Parathyroid adenoma (tissue), 2 donors: ENCODE measurements around the gene ANK3.
A peak's percentile ranks its signal among the peaks of the same experiment; 100 is the strongest.

Source experiments
- H2AFZ ChIP-seq: fragments of 300-600 bp; sonication (generic); one replicate; pipeline ENCODE4 v1.7.0; 2017; ENCODE audit warnings: antibody characterized with exemption, mild to moderate bottlenecking
- H3K27ac ChIP-seq: fragments of 300-600 bp; sonication (generic); one replicate; pipeline ENCODE4 v1.7.0; 2017
- H3K27me3 ChIP-seq: fragments of 300-600 bp; sonication (generic); one replicate; pipeline ENCODE4 v1.7.0; 2017; ENCODE audit warnings: low read length; ENCODE audit not compliant: control insufficient read depth, insufficient read depth
- H3K36me3 ChIP-seq: fragments of 300-600 bp; sonication (generic); one replicate; pipeline ENCODE4 v1.7.0; 2017; ENCODE audit warnings: low read length; ENCODE audit not compliant: control insufficient read depth, insufficient read depth
- H3K4me1 ChIP-seq: fragments of 300-600 bp; sonication (generic); one replicate; pipeline ENCODE4 v1.7.0; 2017; ENCODE audit warnings: control low read depth
- H3K4me2 ChIP-seq: fragments of 300-600 bp; sonication (generic); one replicate; pipeline ENCODE4 v1.7.0; 2017; ENCODE audit warnings: low read length
- H3K4me3 ChIP-seq: fragments of 300-600 bp; sonication (generic); one replicate; pipeline ENCODE4 v1.7.0; 2017; ENCODE audit warnings: low read depth, low read length
- H3K79me2 ChIP-seq: fragments of 300-600 bp; sonication (generic); one replicate; pipeline ENCODE4 v1.7.0; 2017; ENCODE audit warnings: control low read depth
- H3K9ac ChIP-seq: fragments of 300-600 bp; sonication (generic); one replicate; pipeline ENCODE4 v1.7.0; 2017; ENCODE audit warnings: mild to moderate bottlenecking
- H3K9me3 ChIP-seq: fragments of 300-600 bp; sonication (generic); one replicate; pipeline ENCODE4 v1.7.0; 2017; ENCODE audit warnings: low read length; ENCODE audit not compliant: control insufficient read depth
- CTCF ChIP-seq: fragments of 300-600 bp; sonication (generic); IDR thresholded peaks from one replicate; pipeline ENCODE4 v1.7.0; 2017; ENCODE audit warnings: antibody characterized with exemption, mild to moderate bottlenecking
- donor health status: primary hyperparathyroidism.

Gene ANK3

DNA sequence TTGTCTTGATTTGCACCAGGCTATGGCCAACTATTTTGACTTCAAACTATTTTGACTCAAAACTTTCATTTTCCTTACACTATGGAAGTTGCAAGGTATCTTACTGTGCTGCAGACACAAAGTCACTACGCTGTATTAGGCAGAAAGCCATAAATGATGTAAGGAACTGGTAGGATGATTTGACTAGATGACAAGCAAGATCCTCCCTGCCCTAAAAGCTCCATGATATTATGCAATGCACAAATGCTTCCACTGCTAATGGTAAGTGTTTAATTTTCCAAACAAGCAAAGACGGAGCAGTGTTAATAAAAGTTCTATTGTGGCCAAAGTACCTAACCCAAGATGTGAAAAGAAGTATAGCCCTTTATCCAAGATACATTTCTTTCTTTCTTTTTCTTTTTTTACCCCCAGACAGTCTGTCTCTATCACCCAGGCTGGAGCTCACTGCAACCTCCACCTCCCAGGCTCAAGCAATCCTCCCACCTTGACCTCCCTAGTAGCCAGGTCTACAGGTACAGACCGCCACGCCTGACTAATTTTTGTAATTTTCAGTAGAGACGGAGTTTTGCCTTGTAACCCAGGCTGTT, 98.2 kb downstream of the ANK3 start:
- peaks cover 24% of the 10 kb centered on the region for H3K4me1 ChIP-seq

DNA sequence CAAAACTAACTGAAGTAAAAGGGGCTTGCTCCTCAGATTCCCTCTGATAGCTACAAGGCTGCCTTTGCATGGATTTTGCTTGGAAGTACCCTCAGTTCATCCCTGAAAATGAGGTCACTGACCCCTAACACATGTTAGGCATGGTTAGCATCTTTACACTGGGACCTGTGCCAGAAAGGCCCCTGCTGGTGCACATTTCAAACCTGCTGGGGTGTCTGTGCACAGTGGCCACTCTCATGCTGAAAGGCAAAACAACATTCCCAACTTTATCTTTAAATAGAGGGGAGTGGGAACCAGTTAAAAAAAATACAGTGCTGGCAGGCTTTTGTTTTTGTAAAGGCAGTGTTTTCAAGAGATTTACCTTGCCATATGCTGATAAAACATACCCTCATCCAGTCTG, 99.1 kb downstream of the ANK3 start:
- no peak overlapping the region for H3K27ac ChIP-seq
- TF ChIP-seq CTCF: no peak
- H3K9me3 ChIP-seq: no peaks in the 10 kb centered on the region

More for the DNA sequence above, 98.2 kb downstream of the ANK3 start:
- Histone ChIP-seq H3K79me2 (no peaks in the 10 kb centered on the region), H3K27ac (no peak overlapping the region), H3K4me2 (no peak overlapping the region), H2AFZ (no peak overlapping the region), H3K9ac (no peak overlapping the region), H3K36me3 (no peaks in the 10 kb centered on the region), H3K4me3 (no peak overlapping the region), H3K9me3 (no peaks in the 10 kb centered on the region), H3K27me3 (no peaks in the 10 kb centered on the region)
- TF ChIP-seq CTCF: no peak

GRCh38 chr10:60289800-60290199, 99.9 kb downstream of the ANK3 start:
- Histone ChIP-seq H3K27me3 (no peaks in the 10 kb centered on the region), H3K4me3 (no peak overlapping the region), H3K79me2 (no peaks in the 10 kb centered on the region), H3K9me3 (no peaks in the 10 kb centered on the region), H3K27ac (no peak overlapping the region), H3K4me2 (no peak overlapping the region), H3K4me1 (peaks cover 24% of the 10 kb centered on the region), H3K36me3 (no peaks in the 10 kb centered on the region), H2AFZ (no peak overlapping the region), H3K9ac (no peak overlapping the region)
- TF ChIP-seq CTCF: no peak

More for the DNA sequence above, 99.1 kb downstream of the ANK3 start:
- Histone ChIP-seq H3K27me3 (no peaks in the 10 kb centered on the region), H2AFZ (no peak overlapping the region), H3K4me3 (no peak overlapping the region), H3K36me3 (no peaks in the 10 kb centered on the region), H3K79me2 (no peaks in the 10 kb centered on the region), H3K9ac (no peak overlapping the region), H3K4me1 (peaks cover 24% of the 10 kb centered on the region), H3K4me2 (no peak overlapping the region)

DNA sequence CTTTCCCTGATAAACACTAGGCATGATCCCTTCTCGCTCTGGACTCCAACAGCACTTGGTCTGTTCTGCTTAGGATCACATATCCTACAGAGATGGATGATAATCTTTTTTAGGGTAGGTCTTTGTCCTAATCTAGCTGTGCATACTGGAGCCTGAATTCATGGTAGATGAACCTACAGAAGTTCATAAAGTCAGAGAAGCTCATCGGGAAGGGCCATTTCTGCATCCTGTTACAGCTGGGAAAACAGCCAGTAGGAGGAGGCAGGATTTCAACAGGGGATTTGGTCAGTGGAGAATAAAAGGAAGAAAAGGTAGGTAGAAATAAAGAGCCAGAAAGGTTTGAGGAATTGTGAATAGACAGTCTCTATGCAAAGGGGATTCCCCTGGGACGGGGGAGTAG, 101.4 kb downstream of the ANK3 start:
- Histone ChIP-seq H3K9me3 (no peaks in the 10 kb centered on the region), H3K4me1 (peaks cover 24% of the 10 kb centered on the region), H3K4me2 (no peak overlapping the region), H3K79me2 (no peaks in the 10 kb centered on the region), H3K4me3 (no peak overlapping the region), H3K9ac (no peak overlapping the region), H3K27ac (no peak overlapping the region), H3K36me3 (no peaks in the 10 kb centered on the region), H3K27me3 (no peaks in the 10 kb centered on the region), H2AFZ (peak overlapping the region; percentile 57)
- no peak for TF ChIP-seq CTCF

DNA sequence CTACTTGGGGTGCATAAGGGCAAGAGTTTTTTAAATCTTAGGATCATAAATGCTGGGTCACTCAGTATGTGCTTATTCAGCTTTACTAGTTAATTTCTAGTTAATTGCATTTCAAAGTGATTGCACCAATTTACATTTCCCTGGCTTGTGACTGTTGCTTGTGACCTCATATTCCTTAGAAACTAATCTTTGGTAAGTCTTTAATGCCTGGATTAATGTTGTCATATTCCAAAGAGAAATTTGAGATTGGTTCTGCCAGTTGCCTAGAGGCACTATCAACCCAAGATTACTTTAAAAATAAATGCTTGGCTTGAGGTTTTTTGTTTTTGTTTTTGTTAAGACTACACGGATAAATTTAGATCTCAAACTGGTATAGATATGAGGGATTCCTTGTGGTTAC, 103.1 kb downstream of the ANK3 start:
- H3K4me3 ChIP-seq: no peak overlapping the region
- peak overlapping the region; percentile 32 for H3K4me2 ChIP-seq
- peaks cover 26% of the 10 kb centered on the region for H3K4me1 ChIP-seq
- H3K27ac ChIP-seq: peak overlapping the region; percentile 65
- no peaks in the 10 kb centered on the region for H3K79me2 ChIP-seq
- TF ChIP-seq CTCF: no peak
- no peaks in the 10 kb centered on the region for H3K36me3 ChIP-seq
- no peaks in the 10 kb centered on the region for H3K27me3 ChIP-seq
- no peaks in the 10 kb centered on the region for H3K9me3 ChIP-seq
- H2AFZ ChIP-seq: no peak overlapping the region
- H3K9ac ChIP-seq: no peak overlapping the region
